GM19099 (cell line): Measurements from ENCODE around the gene EFCAB5.

Source experiments
- POLR2A ChIP-seq: IDR thresholded peaks from 3 replicates; pipeline ENCODE4 v1.6.1; 2011; ENCODE audit warnings: low read depth; ENCODE audit not compliant: insufficient read length; ENCODE audit errors: extremely low read depth

Gene EFCAB5

DNA sequence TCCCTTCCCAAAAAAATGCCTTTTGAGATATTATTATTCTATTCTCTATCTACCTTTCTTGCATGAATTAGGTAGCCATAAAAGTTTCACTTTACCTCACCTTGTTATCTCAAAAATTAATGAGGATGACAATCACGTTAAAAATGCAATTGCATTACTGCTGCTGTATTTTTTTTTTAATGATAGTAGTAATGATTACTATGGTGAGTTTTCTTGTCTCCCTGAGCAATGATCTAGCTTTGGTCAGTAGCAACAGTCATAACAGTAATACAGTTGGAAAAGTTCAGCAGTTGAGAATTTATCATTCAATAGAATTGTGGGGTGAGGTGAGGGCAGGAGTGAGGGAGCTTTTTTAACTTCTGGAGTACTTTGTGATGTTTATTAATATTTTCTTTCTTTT is at the start of gene EFCAB5:
EFCAB5 (plus strand) TSS at position 301 of the 400 bp plus-strand sequence. CDS start 163 bp downstream, outside the sequence.
- no peak for TF ChIP-seq POLR2A

DNA sequence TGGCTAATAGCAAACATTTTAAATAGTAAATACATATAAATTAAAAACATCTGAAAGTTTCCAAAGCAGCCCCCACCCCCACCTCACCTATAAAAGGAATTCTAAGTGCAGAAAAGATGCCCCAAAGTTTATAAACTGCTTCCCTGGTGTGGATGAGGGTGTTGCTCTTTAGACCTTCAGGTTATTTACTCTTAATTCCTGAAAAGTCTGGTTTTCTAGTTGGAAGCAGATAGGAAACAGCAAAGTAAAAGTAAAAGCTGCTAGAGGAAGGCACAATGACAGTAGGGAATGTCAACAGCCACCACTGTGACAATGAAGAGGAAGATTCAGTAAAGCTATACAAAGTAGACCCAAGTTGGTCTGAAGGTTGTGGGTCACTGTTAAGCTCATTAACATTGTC is 49.2 kb upstream of the EFCAB5 start:
- TF ChIP-seq POLR2A, result no peak

DNA sequence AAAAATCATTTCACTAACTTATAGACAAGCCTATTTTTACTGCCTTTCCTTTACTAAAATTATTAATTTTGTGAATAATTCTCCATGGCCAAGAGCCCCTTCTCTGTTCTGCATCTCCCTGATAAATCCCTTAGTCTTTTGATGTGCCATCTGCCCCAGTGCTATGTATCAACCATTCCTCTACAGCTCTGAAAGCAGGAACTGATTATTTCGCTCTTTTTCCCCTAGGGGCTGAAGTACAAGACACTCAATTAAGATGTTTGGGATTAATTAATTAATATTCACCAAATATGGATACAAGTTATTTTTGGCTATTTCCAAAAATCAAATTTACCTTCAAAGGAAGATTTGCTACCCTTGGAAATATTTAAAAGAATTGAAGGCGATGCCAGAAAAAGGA is 38.0 kb upstream of the EFCAB5 start:
- TF ChIP-seq POLR2A, result no peak

DNA sequence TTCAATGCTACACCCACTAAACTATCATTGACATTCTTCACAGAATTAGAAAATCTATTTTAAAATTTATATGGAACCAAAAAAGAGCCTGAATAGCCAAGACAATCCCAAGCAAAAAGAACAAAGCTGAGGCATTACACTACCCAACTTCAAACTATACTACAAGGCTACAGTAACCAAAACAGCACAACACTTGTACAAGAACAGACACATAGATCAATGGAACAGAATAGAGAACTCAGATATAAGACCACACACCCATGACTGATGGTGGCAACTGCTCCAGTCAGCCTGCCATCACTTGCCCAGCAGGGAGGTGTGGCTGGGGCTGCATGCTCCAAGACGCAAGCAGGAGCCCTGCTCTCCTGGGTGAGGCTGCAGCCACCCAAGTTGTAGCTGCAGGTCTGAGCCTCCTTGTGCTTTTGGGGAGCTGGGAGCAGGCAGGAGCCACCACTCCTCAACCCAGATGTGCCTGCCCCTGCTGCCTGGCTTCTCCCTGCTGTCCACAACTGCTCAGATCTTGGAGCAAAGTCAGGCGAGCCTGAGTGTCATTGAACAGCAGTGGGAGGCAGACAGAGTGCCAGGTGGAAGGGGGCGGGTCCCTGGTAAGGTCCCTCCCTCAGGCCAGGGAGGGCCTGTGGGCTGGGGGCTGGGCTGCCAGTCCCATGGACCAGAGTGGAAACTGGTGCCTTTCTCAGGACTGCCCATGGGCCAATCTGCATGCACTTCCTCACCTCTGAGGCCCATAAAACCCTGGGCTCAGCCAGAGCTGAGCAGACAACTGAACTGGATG is 36.2 kb upstream of the EFCAB5 start:
- no peak for TF ChIP-seq POLR2A

DNA sequence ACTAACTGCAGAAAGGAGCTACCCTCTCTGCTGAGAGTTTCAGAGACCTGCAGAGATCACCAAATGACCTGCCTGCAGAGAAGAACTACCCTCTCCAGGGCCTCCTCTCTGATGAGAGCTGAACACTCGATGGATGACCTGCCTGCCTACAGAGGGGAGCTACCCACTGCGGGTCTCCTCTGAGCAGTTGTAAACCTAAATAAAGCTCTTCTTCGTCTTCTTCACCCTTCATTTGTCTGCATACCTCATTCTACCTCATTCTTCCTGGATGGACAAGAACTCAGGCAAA is 35.6 kb upstream of the EFCAB5 start:
- TF ChIP-seq POLR2A, result no peak

DNA sequence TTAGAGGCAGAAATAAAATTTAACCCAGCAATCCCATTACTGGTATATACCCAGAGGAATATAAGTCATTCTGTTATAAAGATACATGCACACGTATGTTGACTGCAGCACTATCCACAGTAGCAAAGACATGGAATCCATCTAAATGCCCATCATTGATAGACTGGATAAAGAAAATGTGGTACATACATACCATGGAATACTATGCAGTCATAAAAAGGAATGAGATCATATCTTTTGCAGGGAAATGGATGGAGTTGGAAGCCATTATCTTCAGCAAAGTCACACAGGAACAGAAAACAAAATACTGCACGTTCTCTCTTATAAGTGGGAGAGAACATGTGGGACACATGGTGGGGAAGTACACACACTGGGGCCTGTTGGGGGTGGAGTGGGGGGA is 34.5 kb upstream of the EFCAB5 start:
- TF ChIP-seq POLR2A, result no peak

DNA sequence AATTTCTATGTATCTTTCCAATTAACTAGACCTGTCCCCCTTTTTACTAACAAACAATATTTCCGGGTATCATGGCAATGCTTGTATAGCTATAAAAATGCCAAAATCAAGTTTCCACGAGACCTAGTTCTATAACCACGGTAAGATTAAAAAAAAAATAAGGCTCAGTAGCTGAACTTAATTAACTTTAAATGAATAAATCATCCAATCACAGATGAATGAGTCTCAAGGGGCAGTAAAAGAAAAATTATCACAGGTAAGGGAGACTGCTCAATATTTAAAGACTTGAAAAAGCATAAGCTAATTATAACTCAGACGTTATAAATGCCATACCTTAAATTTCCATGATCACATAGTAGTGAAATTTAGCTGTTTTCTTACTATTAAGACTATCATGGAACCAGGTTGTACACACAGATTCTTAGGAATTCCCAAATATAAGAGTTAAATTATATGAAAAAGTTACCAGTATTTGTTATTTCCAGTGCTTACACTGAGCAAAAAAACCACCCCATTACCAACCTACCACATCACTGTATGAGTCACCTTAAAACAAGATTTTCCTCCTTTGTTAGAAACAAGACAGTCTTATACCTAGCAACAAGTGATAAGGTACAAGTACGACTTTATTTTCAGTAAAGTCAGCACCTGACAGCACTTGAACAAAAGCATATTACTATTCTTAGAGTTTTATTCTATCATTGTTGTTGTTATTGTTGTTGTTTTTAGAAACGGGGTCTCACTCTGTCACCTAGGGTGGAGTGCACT is 32.0 kb upstream of the EFCAB5 start:
- no peak for TF ChIP-seq POLR2A

DNA sequence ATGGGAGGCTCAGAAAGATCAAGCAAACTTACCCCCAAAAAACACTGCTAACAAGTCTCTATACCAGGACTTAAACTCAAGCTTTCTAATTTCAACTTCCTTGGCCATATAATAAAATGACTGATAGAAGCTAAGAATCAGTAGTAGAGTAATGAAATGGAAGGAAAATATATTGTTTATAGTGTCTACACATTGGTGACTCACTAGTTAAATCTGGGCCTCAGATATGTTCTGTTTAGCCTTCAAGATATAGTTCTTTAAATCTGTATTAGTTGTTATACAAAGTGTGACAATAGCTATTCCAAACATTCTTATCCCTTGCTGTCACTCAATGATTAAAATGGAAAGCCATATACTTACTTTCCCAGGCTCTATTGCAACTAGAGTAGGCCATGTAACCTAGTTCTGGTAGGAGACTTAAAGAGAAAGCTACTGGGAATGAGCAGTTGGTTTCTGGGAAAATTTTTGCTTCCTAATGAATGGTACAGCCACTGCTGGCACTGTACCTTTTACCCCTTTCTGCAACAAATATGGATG is 29.7 kb upstream of the EFCAB5 start:
- TF ChIP-seq POLR2A, result no peak

DNA sequence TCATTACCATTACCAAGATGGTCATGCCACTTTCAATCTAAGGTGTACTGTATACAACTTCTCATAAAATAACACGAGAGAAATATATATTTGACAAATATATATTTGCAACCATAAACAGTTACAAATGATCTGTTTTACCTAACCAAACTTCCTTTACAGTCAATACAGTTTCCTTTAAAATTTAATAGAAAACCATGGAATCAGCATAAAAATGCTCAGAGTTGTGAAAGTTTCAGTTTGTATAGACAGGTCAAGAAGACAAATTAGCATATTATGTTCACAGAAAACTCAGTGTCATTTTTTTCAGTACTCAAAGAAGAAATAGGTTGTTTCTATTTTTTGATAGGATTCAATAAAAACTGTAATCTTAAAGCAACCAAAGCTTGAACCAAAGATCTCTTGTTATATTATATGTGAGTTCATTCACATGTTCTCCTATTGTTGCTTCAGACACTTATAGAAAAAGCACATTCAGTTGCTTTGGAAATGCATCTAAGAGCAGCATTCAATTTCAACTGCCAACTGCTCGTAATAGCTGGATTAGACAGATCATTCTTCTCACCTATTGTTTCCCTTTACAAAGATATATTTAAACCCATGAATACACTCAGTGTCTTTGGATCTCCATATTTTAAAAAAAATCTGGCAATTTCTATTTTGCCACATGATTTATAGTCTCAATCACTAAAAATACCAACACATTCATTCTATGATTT is 26.5 kb upstream of the EFCAB5 start:
- no peak for TF ChIP-seq POLR2A

DNA sequence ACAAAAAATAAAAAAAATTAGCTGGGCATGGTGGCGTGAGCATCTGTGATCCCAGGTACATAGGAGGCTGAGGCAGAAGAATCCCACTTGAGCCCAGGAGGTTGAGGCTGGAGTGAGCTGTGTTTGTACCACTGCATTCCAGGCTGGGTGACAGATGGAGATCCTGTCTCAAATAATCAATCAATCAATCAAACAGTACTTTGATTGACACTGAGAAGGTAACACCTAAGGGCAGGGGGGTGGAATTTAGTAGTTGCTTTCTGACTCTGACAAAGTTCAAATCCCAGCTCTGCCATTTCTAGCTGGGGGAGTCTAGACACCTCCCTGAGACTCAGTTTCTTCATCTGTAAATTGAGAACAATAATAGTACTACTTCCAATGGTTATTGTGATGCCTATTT is 23.4 kb upstream of the EFCAB5 start:
- TF ChIP-seq POLR2A, result no peak

DNA sequence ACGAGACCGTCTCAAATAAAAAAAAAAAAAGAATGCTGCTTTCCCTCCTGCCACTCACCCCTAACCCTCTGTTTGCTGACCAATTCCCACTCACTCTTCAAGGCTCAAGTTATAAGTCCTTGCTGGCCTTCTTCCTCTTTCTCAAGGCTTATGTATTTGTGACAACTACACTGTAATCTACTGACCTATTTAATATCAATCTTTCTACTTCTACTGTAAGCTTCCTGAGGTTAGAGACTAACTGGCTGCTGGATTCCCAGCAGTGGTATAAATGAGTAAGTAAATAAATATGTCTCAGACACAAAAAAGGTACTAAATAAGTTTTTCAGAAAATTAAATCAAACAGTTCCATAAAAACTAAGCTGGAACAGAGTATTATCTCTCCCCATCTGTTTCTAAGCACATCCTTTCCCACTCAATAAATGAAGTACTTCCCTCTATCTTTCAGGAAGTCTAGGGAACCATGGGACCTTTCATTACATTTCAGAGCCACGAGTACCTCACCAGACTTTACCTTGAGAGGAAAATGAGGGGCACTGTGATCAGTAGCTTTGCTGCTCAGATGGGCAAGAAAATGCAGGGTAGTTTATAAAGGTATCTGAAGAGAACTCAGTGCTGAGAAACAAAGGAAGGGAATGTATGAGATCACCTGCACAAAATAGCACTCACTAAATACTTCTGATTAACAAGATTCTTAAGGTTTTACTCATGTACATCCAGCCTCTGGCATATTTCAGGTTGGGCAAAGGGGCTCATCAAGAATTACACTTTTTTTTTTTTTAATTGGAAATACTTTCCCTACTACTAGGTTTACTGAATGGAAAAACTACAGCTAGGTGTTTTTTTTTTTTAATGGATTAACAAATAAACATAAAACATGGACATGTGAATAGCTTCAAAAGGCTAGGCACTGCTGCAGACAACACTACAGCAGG is 22.2 kb upstream of the EFCAB5 start:
- TF ChIP-seq POLR2A, result no peak

DNA sequence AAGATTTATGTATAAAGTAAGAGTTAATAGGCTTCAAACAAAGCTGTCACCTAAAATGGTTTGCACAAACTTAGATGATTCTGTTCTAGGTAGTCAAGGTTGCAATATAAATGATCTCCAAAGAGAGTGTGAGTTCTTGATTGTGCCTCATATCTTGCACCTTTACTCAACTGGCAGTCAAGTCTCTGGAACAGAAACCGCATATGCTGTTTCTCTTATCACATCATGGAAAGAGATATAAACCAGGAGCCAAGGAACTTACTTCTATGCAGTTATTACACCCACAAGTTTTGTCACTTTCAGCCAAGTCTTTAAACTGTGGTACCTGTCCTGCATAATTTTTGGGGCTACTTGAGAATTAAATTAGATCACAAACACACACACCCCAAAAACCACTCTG is 16.6 kb upstream of the EFCAB5 start:
- TF ChIP-seq POLR2A, result no peak

DNA sequence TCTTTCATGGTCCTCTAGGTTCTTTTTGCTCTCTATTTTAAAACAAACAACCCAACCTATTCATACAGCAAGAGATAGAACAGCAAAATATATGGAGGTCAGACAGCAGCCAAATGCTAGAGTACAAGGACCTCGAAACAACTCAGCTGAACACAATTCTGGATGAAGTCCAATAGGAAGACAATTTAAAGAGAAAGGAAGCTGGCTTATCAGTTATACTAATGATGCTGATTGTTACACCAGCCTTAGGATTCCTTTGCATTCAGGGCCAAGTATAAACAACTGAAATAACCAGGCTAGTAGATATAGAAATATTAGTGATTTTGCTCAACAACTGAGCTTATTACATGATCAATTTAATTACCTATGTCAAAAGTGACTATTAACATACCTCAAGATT is 13.9 kb upstream of the EFCAB5 start:
- TF ChIP-seq POLR2A, result no peak

DNA sequence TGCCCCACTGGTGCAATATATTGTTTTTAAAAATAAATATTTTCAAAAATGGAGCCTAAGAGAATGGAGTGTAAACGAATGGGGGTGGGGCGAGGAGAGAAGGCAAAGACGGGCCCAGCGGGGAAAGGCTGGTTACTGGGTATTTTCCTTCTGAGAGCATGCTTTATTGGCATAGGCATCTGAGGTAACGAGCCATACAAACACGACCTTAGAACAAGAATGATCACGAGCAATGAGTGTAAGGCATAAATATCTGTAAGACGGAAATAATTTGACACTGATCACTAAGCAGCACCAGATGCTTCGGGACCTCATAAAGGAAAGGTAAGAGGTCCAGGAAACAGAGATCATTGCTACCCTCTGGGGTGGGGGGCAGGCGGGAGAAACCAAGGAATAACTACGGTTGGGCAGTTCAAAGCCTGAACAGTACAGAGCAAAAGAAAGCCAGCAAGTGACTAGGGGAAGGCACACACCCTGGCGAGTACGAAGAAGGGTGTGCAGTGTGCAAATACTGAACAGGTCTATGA is 12.4 kb upstream of the EFCAB5 start:
- no peak for TF ChIP-seq POLR2A
